OCI-LY1 (cell line): ENCODE data around the gene POLA1.

ENCODE experiments used
- EZH2 ChIP-seq: fragments of 200-600 bp; sonication (generic), shearing (Covaris generic); IDR thresholded peaks from 2 replicates; pipeline ENCODE4 v1.8.0; 2017; ENCODE audit warnings: borderline replicate concordance, mixed run types, mild to moderate bottlenecking, antibody characterized with exemption, low read length, moderate library complexity, mixed read lengths
- TF ChIP-seq, protein P1 (sequence below): fragments of 200-600 bp; sonication (generic), shearing (Covaris generic); IDR thresholded peaks from 2 replicates; pipeline ENCODE4 v1.5.1; 2017; ENCODE audit warnings: mild to moderate bottlenecking, antibody characterized with exemption, low read length, moderate library complexity, mixed read lengths

DNA sequence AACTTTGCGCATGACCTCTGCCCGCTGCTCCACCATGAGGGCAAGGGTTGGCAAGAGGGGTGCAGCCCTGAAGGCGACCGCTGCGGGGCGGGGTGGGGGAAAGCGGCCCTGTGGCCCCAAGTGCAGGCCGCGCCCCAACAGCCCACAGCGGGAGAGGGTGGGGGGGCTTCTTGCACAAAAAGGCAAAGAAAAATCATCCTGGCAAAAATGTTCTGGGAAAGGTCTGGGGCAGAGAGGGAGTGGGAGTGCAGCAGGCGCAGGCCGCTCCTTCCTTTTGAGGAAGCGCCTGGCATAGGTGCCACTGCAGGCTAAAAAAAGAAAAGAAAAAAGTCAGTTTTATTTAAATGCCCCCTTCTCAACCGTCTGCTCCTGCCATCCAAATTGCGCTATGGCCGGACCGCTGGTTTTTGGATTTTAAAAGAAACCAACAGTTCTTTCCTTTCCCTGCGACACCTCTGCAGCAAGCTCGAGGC lies 320.7 kb downstream of the POLA1 start:
- TF ChIP-seq, protein P1, sequence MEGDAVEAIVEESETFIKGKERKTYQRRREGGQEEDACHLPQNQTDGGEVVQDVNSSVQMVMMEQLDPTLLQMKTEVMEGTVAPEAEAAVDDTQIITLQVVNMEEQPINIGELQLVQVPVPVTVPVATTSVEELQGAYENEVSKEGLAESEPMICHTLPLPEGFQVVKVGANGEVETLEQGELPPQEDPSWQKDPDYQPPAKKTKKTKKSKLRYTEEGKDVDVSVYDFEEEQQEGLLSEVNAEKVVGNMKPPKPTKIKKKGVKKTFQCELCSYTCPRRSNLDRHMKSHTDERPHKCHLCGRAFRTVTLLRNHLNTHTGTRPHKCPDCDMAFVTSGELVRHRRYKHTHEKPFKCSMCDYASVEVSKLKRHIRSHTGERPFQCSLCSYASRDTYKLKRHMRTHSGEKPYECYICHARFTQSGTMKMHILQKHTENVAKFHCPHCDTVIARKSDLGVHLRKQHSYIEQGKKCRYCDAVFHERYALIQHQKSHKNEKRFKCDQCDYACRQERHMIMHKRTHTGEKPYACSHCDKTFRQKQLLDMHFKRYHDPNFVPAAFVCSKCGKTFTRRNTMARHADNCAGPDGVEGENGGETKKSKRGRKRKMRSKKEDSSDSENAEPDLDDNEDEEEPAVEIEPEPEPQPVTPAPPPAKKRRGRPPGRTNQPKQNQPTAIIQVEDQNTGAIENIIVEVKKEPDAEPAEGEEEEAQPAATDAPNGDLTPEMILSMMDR, result no peak
- no peak for TF ChIP-seq EZH2
